Thoracic aorta (tissue), 2 donors: ENCODE measurements around the gene TGFB1. TPM values are rescaled to one million over a fixed set of nuclear protein-coding genes. Genes with fewer than 3 reads are reported as not detected.
"Not testable (repeated sequence)": the region's sequence is repeated elsewhere in the genome, so short reads cannot be mapped to it uniquely, and the experiment has no call there.

ENCODE experiments used
- ATAC-seq: fragments of 150-250 bp; one replicate; pipeline ENCODE4 v1.8.0; 2017; ENCODE audit warnings: low read depth; ENCODE audit not compliant: insufficient number of reproducible peaks, low FRiP score
- DNase-seq: peaks from one replicate; pipeline ENCODE4 v3.0.0-alpha.2; 2020; ENCODE audit warnings: low spot score
- H3K27ac ChIP-seq, 2 donors: fragments of 200-600 bp; sonication (generic); 1 replicate in 1 of 2; 2 replicates in 1 of 2; pipeline ENCODE4 v1.5.1; 2016; ENCODE audit warnings: mild to moderate bottlenecking in 2 of 2, moderate library complexity in 2 of 2
- H3K27me3 ChIP-seq: fragments of 200-600 bp; sonication (generic); replicated peaks from 2 replicates; pipeline ENCODE4 v1.6.0; 2016; ENCODE audit warnings: mild to moderate bottlenecking; ENCODE audit not compliant: insufficient read depth
- H3K36me3 ChIP-seq: fragments of 200-600 bp; sonication (generic); one replicate; pipeline ENCODE4 v1.5.1; 2016
- H3K4me1 ChIP-seq, 2 donors: fragments of 200-600 bp; sonication (generic); 1 replicate in 1 of 2; 2 replicates in 1 of 2; pipeline versions ENCODE4 v1.5.1 to v1.6.0; 2016; ENCODE audit warnings: low read depth in 2 of 2, mild to moderate bottlenecking in 1 of 2; ENCODE audit not compliant: control insufficient read depth in 1 of 2
- H3K4me3 ChIP-seq: fragments of 200-600 bp; sonication (generic); 2 replicates; pipeline ENCODE4 v1.5.1; 2016; ENCODE audit warnings: mild to moderate bottlenecking
- H3K9me3 ChIP-seq: fragments of 200-600 bp; sonication (generic); 2 replicates; pipeline ENCODE4 v1.5.1; 2016
- total RNA-seq, 2 donors: library from RNA; depleted of rRNA; stranded (reverse); fragments of >200 nt; gene quantifications; one replicate each; pipeline versions ENCODE4 v1.1.0 to v1.2.3, GENCODE V29; 2016
- TF ChIP-seq, protein P1 (sequence below): fragments of 200-600 bp; sonication (generic); IDR thresholded peaks from one replicate; pipeline ENCODE4 v1.5.1; 2019; ENCODE audit warnings: antibody characterized with exemption

Gene TGFB1
- total RNA-seq, 2 donors from 2014 or later, result 55.1 to 69.6 TPM

GRCh38 chr19:41391618-41392017, 37.9 kb upstream of the TGFB1 start:
- TF ChIP-seq, protein P1, sequence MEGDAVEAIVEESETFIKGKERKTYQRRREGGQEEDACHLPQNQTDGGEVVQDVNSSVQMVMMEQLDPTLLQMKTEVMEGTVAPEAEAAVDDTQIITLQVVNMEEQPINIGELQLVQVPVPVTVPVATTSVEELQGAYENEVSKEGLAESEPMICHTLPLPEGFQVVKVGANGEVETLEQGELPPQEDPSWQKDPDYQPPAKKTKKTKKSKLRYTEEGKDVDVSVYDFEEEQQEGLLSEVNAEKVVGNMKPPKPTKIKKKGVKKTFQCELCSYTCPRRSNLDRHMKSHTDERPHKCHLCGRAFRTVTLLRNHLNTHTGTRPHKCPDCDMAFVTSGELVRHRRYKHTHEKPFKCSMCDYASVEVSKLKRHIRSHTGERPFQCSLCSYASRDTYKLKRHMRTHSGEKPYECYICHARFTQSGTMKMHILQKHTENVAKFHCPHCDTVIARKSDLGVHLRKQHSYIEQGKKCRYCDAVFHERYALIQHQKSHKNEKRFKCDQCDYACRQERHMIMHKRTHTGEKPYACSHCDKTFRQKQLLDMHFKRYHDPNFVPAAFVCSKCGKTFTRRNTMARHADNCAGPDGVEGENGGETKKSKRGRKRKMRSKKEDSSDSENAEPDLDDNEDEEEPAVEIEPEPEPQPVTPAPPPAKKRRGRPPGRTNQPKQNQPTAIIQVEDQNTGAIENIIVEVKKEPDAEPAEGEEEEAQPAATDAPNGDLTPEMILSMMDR, result no peak
- Histone ChIP-seq H3K36me3 (peaks cover 14% of the 10 kb centered on the region), H3K27me3 (no peaks in the 10 kb centered on the region), H3K4me1 (peaks cover 4 to 7% of the 10 kb centered on the region in 2 donors), H3K9me3 (no peaks in the 10 kb centered on the region), H3K4me3 (no peak overlapping the region), H3K27ac (no peak overlapping the region)
- DNase-seq (no peak), ATAC-seq (no peak)

DNA sequence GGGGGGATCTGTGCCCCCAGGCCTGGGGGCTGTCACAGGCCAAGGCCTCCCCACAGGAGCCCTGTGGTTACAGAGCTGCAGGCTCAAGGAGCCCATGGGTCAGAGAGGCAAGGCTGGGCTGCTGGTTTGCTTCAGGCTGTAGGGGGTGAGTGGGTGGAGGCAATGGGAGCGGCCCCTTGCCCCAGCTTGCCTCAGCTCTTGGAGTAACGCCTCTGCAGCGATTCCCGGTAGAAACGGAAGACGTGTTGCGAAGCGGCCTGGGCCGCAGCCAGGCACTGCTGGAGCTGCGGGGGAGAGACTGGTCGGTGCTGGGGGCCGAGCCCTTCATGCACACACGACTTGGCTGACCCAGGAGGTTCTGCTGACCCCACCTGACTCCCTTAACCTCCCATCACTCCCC, 32.7 kb upstream of the TGFB1 start:
- no peak for ATAC-seq
- H3K36me3 ChIP-seq, result peaks cover 14% of the 10 kb centered on the region
- no peaks in the 10 kb centered on the region for H3K9me3 ChIP-seq
- H3K4me3 ChIP-seq, result no peak overlapping the region
- no peak overlapping the region for H3K27ac ChIP-seq
- TF ChIP-seq, protein P1, result no peak
- no peaks in the 10 kb centered on the region for H3K27me3 ChIP-seq
- DNase-seq, result no peak
- H3K4me1 ChIP-seq, result no peaks in the 10 kb centered on the region

- Histone ChIP-seq H3K4me3 (no peak overlapping the region), H3K36me3 (peaks cover 4% of the 10 kb centered on the region), H3K4me1 (no peaks in the 10 kb centered on the region), H3K27me3 (no peaks in the 10 kb centered on the region), H3K27ac (no peak overlapping the region), H3K9me3 (no peaks in the 10 kb centered on the region)
- TF ChIP-seq, protein P1, result no peak
- DNase-seq, result no peak
- ATAC-seq, result no peak
Measured at GRCh38 chr19:41384351-41384750, 30.6 kb upstream of the TGFB1 start.

- not testable (repeated sequence) for H3K27ac ChIP-seq, H3K9me3 ChIP-seq, H3K4me3 ChIP-seq, DNase-seq, H3K27me3 ChIP-seq, H3K36me3 ChIP-seq, H3K4me1 ChIP-seq, ATAC-seq
Measured at GRCh38 chr19:41381536-41381935, 27.8 kb upstream of the TGFB1 start.

DNA sequence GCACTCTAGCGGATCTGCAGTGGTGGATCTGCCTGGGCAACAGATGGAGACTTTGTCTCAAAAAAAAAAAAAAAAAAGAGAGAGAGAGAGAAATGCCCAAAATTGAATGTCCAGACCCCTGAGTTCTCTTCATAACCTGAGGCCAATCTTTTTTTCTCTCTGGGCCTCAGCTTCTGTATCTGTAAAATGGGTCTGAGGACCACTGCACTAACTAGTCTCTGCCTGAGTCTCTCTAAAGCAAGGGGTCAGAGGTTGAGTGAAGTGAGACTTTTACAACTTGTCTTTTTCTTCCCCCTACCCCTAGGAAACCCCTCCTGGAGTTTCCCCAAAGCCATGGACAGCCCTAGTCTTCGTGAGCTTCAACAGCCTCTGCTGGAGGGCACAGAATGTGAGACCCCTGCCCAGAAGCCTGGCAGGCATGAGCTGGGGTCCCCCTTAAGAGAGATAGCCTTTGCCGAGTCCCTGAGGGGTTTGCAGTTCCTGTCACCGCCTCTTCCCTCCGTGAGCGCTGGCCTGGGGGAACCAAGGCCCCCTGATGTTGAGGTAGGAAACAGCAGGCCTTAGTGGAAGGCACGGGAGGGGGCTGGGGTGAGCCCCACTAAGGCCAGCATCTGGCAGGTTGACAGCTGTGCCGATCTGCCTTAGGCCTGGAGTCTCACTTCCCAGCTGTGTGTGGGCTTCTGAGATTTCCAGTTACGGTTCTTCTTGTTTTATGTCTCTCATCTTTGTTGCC, 24.4 kb upstream of the TGFB1 start:
- ATAC-seq, result no peak
- DNase-seq, result no peak
- Histone ChIP-seq H3K4me1 (peaks cover 19 to 22% of the 10 kb centered on the region in 2 donors), H3K4me3 (no peak overlapping the region), H3K27me3 (no peaks in the 10 kb centered on the region), H3K36me3 (no peaks in the 10 kb centered on the region), H3K27ac (peak overlapping the region in 1 of 2 donors; percentile 11), H3K9me3 (no peaks in the 10 kb centered on the region)
- TF ChIP-seq, protein P1, result no peak

DNA sequence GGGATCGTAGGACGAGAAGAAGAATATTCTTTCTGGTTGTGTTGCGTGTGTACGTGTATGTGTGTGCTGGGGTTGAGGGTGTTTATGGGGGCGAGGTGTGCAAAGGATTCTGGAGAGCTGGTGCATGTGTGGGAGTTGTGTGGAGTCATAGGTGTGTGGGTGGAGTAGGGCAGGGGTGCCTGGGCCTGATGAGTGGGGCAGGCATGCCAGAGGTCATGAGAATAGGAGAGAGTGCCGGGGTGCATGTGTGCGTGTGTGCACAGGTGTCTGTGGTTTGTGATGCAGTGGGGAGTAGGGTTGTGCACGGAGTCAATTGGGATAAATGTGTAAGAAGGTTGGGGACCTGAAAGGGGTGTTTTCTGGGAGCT, 23.3 kb upstream of the TGFB1 start:
- ATAC-seq (no peak), DNase-seq (no peak)
- TF ChIP-seq, protein P1, result no peak
- H3K4me1 ChIP-seq, result peaks cover 19 to 22% of the 10 kb centered on the region in 2 donors
- H3K36me3 ChIP-seq, result no peaks in the 10 kb centered on the region
- H3K4me3 ChIP-seq, result peak overlapping the region; percentile 88
- no peaks in the 10 kb centered on the region for H3K27me3 ChIP-seq
- peak overlapping the region; percentile 75 to 77 for H3K27ac ChIP-seq
- no peaks in the 10 kb centered on the region for H3K9me3 ChIP-seq
